Stimulated activated CD8-positive, alpha-beta memory T cell treated with anti-CD3 and anti-CD28 coated beads, Interleukin-7, amount 100 ng/mL, for 4 hours (primary cell): ENCODE results near the gene SINHCAF.

Experiments
- DNase-seq, 2 donors: peaks; one replicate each; pipeline ENCODE4 v3.0.0-alpha.2; 2020; ENCODE audit warnings: low read depth in 2 of 2

SINHCAF gene

GRCh38 chr12:31233061-31233730 lies 92.8 kb downstream of the SINHCAF start:
- DNase-seq = no peak

DNA sequence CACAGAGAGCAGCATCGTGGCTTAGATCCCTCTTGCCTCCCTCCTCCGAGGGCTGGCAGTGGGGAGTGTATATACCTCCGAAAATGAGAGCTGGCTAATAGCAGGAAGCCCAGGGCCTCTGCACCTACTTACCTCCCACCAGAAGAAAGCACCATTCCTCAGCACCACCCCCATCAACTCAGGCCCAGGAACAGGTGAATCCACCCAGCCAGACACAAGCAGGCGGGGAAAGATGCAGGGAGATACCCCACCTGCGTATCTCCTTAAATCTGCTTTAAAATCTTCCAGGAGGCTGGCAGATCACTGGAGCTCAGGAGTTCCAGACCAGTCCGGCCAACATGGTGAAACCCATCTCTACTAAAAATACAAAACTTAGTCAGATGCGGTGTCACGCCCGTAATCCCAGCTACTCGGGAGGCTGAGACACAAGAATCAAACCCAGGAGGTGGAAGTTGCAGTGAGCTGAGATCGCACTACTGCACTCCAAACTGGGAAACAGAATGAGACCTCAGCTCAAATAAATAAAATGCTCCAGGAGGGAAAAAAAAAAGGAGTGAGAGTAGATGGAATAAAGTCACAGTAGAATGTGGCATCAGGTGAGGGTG lies 93.5 kb downstream of the SINHCAF start:
- no peak for DNase-seq

DNA sequence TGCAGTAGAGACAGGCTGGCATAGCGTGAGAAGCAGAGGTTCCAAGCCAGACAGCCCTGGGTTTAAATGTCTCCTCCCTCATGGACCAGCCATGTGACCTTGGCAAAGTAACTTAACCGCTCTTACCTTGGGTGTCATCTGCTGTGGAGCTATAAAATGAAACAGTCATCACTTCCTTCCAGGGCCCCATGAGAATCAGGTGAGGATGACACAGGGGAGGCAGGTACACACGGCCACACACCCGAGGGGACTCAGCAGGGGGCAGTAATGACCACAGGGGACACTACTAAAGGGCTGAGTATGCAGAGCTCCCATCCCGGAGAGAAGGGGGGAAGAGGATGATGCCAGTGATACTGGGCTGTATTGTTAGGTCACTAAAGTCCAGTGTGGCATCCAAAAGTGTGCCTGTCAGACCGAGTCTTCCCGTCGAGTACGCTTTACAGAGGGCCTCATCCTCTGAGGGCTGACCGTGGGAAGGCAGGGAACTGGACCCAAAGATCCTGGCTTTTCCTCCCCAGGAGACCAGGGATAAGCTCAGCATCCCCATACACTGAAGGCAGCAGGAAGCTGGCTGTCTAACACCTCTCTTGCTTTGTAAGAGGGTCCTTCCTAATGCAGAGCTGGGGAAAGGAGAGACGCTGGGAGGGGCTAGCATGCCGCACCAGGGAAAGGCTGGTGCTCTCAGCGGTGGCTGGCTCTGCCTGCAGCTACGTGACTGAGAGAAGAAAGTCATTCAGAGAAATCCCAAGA lies 94.2 kb downstream of the SINHCAF start:
- DNase-seq = no peak
